Pons (tissue), 1 donor: Measurements from ENCODE around the gene AGPS.

Experiments
- DNase-seq: peaks from one replicate; pipeline ENCODE4 v3.0.0-alpha.2; 2016; ENCODE audit warnings: low spot score

AGPS gene

GRCh38 chr2:177551989-177552421 lies 159.4 kb downstream of the AGPS start:
- DNase-seq = peak; percentile 61

- peak; percentile 89 for DNase-seq
These were observed 160.0 kb downstream of the AGPS start for GRCh38 chr2:177552422-177553175.

- DNase-seq = peak; percentile 59
These were observed 160.8 kb downstream of the AGPS start for GRCh38 chr2:177553176-177553884.

- no peak for DNase-seq
These were observed 161.8 kb downstream of the AGPS start for GRCh38 chr2:177554365-177554764.

- no peak for DNase-seq
These were observed 163.6 kb downstream of the AGPS start for GRCh38 chr2:177556153-177556552.

- DNase-seq = no peak
These were observed 165.2 kb downstream of the AGPS start for GRCh38 chr2:177557794-177558193.

GRCh38 chr2:177559638-177560037 lies 167.1 kb downstream of the AGPS start:
- DNase-seq = no peak

GRCh38 chr2:177568390-177568789 lies 175.8 kb downstream of the AGPS start:
- no peak for DNase-seq

- no peak for DNase-seq
These were observed 176.3 kb downstream of the AGPS start for GRCh38 chr2:177568893-177569292.

- DNase-seq = peak; percentile 31
These were observed 179.7 kb downstream of the AGPS start for GRCh38 chr2:177572236-177572671.

GRCh38 chr2:177573120-177573519 lies 180.5 kb downstream of the AGPS start:
- DNase-seq = no peak

GRCh38 chr2:177574356-177574755 lies 181.8 kb downstream of the AGPS start:
- DNase-seq = no peak

- no peak for DNase-seq
These were observed 182.8 kb downstream of the AGPS start for GRCh38 chr2:177575358-177575757.

GRCh38 chr2:177577075-177577474 lies 184.5 kb downstream of the AGPS start:
- no peak for DNase-seq

GRCh38 chr2:177578454-177578853 lies 185.9 kb downstream of the AGPS start:
- no peak for DNase-seq

GRCh38 chr2:177579486-177580036 lies 187.0 kb downstream of the AGPS start:
- DNase-seq = no peak

GRCh38 chr2:177582000-177582399 lies 189.4 kb downstream of the AGPS start:
- no peak for DNase-seq

GRCh38 chr2:177584030-177584692 lies 191.6 kb downstream of the AGPS start:
- no peak for DNase-seq

GRCh38 chr2:177585234-177585863 lies 192.8 kb downstream of the AGPS start:
- DNase-seq = no peak

- no peak for DNase-seq
These were observed 193.6 kb downstream of the AGPS start for GRCh38 chr2:177586154-177586553.

GRCh38 chr2:177587371-177587770 lies 194.8 kb downstream of the AGPS start:
- DNase-seq = no peak

GRCh38 chr2:177588671-177589070 lies 196.1 kb downstream of the AGPS start:
- DNase-seq = no peak
